Fibroblast of villous mesenchyme (primary cell): ENCODE data around the gene PSMA8. TPM values are rescaled to one million over a fixed set of nuclear protein-coding genes. Genes with fewer than 3 reads are reported as not detected.
"Not testable (repeated sequence)": the region's sequence is repeated elsewhere in the genome, so short reads cannot be mapped to it uniquely, and the experiment has no call there.

Experiments
- DNase-seq: peaks from one replicate; pipeline ENCODE4 v3.0.0-alpha.2; 2010; ENCODE audit warnings: low read depth
- H3K4me3 ChIP-seq: 2 replicates; pipeline ENCODE4 v1.5.1; 2011; ENCODE audit warnings: low read depth, mild to moderate bottlenecking, low read length
- total RNA-seq: library from RNA; depleted of rRNA; stranded (reverse); fragments of >200 nt; gene quantifications from 2 replicates; pipeline ENCODE4 v1.2.3, GENCODE V29; 2012
- TF ChIP-seq, protein P1 (sequence below): IDR thresholded peaks from 2 replicates; pipeline ENCODE4 v1.5.1; 2012; ENCODE audit warnings: low read depth, mild to moderate bottlenecking, low read length; ENCODE audit not compliant: insufficient read depth

The PSMA8 gene
- total RNA-seq, 1 donor = not detected

DNA sequence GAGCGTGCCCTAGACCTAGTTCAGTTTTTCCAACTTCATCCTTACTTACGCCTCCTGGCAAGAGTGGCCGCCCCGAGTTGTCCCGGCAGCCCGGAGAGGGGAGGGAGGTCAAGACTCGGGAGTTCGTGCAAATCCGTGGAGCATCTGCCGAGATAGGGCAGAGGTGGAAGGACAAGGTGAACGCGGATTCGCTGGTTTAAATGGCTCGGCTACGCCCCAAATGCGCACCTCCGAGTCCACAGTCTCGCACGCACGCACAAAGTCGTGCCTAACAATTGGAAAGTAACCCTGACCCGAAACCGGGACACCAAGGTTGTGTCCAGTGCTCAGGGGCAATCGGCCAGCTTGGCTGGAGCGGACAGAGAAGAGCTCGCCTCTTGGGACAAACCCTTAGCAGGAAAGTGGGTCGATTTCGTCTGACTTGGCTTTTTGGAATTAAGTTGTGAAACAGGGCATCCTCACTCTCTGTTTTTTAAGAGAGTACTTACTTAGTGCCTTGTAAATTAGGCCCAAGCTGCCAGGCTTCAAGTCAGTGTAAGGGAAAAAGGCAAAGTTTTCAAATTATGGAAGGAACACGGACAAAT is 42.5 kb upstream of the PSMA8 start:
- no peak for DNase-seq
- TF ChIP-seq, protein P1, sequence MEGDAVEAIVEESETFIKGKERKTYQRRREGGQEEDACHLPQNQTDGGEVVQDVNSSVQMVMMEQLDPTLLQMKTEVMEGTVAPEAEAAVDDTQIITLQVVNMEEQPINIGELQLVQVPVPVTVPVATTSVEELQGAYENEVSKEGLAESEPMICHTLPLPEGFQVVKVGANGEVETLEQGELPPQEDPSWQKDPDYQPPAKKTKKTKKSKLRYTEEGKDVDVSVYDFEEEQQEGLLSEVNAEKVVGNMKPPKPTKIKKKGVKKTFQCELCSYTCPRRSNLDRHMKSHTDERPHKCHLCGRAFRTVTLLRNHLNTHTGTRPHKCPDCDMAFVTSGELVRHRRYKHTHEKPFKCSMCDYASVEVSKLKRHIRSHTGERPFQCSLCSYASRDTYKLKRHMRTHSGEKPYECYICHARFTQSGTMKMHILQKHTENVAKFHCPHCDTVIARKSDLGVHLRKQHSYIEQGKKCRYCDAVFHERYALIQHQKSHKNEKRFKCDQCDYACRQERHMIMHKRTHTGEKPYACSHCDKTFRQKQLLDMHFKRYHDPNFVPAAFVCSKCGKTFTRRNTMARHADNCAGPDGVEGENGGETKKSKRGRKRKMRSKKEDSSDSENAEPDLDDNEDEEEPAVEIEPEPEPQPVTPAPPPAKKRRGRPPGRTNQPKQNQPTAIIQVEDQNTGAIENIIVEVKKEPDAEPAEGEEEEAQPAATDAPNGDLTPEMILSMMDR = no peak
- H3K4me3 ChIP-seq = peak overlapping the region; percentile 91

DNA sequence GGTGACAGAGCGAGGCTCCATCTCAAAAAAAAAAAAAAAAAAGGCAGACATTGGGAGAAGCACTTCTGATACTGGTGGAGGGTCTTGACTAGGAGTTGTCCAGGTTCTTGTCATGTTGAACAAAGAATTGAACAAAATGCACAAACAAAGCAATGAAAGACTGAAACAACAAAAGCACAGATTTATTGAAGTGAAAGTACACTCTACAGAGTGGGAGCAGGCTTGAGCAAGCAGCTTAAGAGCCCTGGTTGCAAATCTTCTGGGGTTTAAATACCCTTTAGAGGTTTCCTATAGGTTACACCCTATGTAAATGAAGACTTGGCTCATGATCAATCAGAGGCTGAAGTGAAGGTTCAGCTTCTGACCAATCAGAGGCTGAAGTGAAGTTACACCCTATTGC is 36.8 kb upstream of the PSMA8 start:
- no peak overlapping the region for H3K4me3 ChIP-seq
- TF ChIP-seq, protein P1 = no peak
- no peak for DNase-seq

- H3K4me3 ChIP-seq = no peak overlapping the region
- TF ChIP-seq, protein P1 = no peak
- no peak for DNase-seq
These were observed 36.1 kb upstream of the PSMA8 start for GRCh38 chr18:26097563-26097962.

GRCh38 chr18:26103579-26103978 is 30.1 kb upstream of the PSMA8 start:
- H3K4me3 ChIP-seq = no peak overlapping the region
- TF ChIP-seq, protein P1 = peak; percentile 24
- DNase-seq = peak; percentile 2

DNA sequence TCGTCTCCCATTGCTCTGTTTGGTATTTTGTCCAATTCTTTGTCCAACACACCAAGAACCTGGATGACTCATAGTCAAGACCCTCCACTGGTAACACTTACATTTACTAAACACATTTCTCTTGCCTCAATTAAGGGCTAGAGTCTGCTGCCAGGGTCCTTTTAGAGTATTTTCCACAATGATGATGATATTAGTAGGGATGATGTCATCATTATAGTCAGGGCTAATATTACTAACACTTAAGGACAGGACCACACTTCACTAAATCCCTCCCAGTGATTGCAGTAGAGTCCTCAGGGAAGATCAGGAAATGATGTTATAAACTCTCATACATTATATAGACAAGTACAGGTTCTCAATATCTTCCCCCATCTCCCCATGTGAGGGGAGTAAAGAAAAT is 29.6 kb upstream of the PSMA8 start:
- no peak for DNase-seq
- TF ChIP-seq, protein P1 = no peak
- H3K4me3 ChIP-seq = no peak overlapping the region

GRCh38 chr18:26119246-26119645 is 14.4 kb upstream of the PSMA8 start:
- TF ChIP-seq, protein P1 = no peak
- no peak overlapping the region for H3K4me3 ChIP-seq
- peak; percentile 13 for DNase-seq

GRCh38 chr18:26121476-26121875 is 12.2 kb upstream of the PSMA8 start:
- TF ChIP-seq, protein P1 = no peak
- peak; percentile 5 for DNase-seq
- H3K4me3 ChIP-seq = no peak overlapping the region

DNA sequence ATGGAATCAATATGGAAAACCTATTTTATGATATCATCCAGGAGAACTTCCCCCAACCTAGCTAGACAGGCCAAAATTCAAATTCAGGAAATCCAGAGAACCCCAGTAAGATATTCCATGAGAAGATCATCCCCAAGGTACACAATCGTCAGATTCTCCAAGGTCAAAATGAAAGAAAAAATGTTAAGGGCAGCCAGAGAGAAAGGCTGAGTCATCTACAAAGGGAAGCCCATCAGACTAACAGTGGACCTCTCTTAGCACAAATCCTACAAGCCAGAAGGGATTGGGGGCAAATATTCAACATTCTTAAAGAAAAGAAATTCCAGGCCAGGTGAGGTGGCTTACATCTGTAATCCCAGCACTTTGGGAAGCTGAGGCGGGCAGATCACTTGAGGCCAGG is 11.7 kb upstream of the PSMA8 start:
- H3K4me3 ChIP-seq = not testable (repeated sequence)

More for the DNA sequence above, 11.7 kb upstream of the PSMA8 start:
- DNase-seq = not testable (repeated sequence)
